NT2/D1 (cell line): Measurements from ENCODE around the gene GPRIN1.

Experiments
- DNase-seq: peaks from one replicate; pipeline ENCODE4 v3.0.0-alpha.2; 2011; ENCODE audit warnings: low read depth, low spot score
- H3K27me3 ChIP-seq: 2 replicates; pipeline ENCODE4 v1.6.0; 2011; ENCODE audit warnings: mild to moderate bottlenecking; ENCODE audit not compliant: insufficient read length, insufficient read depth
- H3K36me3 ChIP-seq: 2 replicates; pipeline ENCODE4 v1.6.1; 2011; ENCODE audit warnings: mild to moderate bottlenecking, low read length, mixed read lengths; ENCODE audit not compliant: insufficient read depth, insufficient read length
- H3K4me1 ChIP-seq: 2 replicates; pipeline ENCODE4 v1.5.1; 2011; ENCODE audit not compliant: insufficient read depth, insufficient read length
- H3K4me3 ChIP-seq: 2 replicates; pipeline ENCODE4 v1.5.1; 2011; ENCODE audit warnings: low read depth; ENCODE audit not compliant: insufficient read length
- H3K9ac ChIP-seq: 2 replicates; pipeline ENCODE4 v1.6.0; 2011; ENCODE audit warnings: low read depth; ENCODE audit not compliant: insufficient read length
- H3K9me3 ChIP-seq: 2 replicates; pipeline ENCODE4 v1.5.1; 2011; ENCODE audit warnings: mild to moderate bottlenecking, low read length; ENCODE audit not compliant: insufficient read depth
- SUZ12 ChIP-seq: IDR thresholded peaks from 2 replicates; pipeline ENCODE4 v1.6.1; 2011; ENCODE audit not compliant: insufficient read length, insufficient read depth; ENCODE audit errors: extremely low read depth
- YY1 ChIP-seq: IDR thresholded peaks from 2 replicates; pipeline ENCODE4 v1.6.1; 2011; ENCODE audit not compliant: insufficient read length, insufficient read depth
- ZNF274 ChIP-seq: IDR thresholded peaks from 2 replicates; pipeline ENCODE4 v1.6.1; 2011; ENCODE audit warnings: mild to moderate bottlenecking, low read depth, low read length

GPRIN1 gene

DNA sequence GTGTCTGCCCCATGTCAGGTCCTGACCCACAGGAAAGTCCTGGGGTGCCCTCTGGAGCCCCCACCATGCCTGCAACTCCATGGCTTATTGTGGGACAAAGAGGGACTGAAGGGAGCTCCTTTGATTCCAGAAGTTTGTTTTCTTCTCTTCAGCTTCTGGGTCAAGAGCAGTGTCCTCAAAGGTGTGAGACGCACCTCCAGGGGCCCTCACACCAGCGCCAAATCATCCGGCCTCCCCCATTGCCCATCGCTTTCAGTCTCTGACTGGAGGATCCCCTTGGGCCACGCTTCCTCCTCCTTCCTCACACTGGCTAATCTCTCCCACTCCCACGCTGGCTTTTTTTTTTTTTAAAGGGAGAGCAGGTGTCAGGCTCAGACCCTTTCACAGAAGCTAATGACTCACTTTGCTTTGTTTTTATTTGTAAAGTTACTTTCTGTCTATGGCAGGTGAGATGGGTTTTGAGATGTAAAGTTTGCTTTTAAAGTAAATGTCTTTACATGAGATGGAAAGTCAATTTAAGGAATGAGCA is 44.1 kb downstream of the GPRIN1 start:
- H3K4me3 ChIP-seq: no peak overlapping the region
- TF ChIP-seq YY1 (no peak), ZNF274 (no peak), SUZ12 (no peak)
- no peaks in the 10 kb centered on the region for H3K27me3 ChIP-seq

GRCh38 chr5:176564002-176564401 is 46.0 kb downstream of the GPRIN1 start:
- no peak for TF ChIP-seq ZNF274
- TF ChIP-seq SUZ12: no peak
- TF ChIP-seq YY1: no peak
- Histone ChIP-seq H3K4me1 (no peaks in the 10 kb centered on the region), H3K9me3 (peaks cover 7% of the 10 kb centered on the region; the same call in 1 of the 2 replicates), H3K27me3 (no peaks in the 10 kb centered on the region), H3K9ac (no peak overlapping the region), H3K36me3 (no peaks in the 10 kb centered on the region), H3K4me3 (no peak overlapping the region)
- DNase-seq: no peak

More for the DNA sequence above, 44.1 kb downstream of the GPRIN1 start:
- no peaks in the 10 kb centered on the region for H3K4me1 ChIP-seq
- H3K9me3 ChIP-seq: peaks cover 7% of the 10 kb centered on the region; the same call in 1 of the 2 replicates
- no peak for DNase-seq
- H3K9ac ChIP-seq: no peak overlapping the region
- H3K36me3 ChIP-seq: no peaks in the 10 kb centered on the region

GRCh38 chr5:176562189-176562588 is 47.8 kb downstream of the GPRIN1 start:
- Histone ChIP-seq H3K36me3 (no peaks in the 10 kb centered on the region), H3K9me3 (peaks cover 7% of the 10 kb centered on the region; the same call in 1 of the 2 replicates), H3K27me3 (no peaks in the 10 kb centered on the region), H3K4me3 (no peak overlapping the region), H3K4me1 (no peaks in the 10 kb centered on the region), H3K9ac (no peak overlapping the region)
- TF ChIP-seq ZNF274: no peak
- no peak for DNase-seq

DNA sequence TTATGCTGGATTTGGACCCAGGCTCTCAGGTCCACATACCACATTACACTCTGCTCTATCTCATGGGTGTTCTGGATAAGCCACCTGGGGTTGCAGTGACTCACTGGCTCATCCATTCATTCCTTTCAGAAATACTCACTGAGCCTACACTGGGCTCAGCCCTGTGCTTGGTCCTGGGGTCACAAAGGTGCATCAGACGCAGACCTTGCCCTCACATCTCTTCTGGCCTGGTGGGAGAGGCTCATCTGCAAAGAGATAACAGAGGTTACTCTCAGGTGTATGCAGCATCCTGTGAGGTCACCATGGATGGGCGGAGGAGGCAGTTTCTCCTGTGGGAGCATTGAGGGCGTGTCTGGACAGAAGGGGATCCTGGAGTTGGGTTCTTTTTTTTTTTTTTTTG is 48.7 kb downstream of the GPRIN1 start:
- no peak for TF ChIP-seq SUZ12

GRCh38 chr5:176560364-176560763 is 49.6 kb downstream of the GPRIN1 start:
- Histone ChIP-seq H3K4me3 (no peak overlapping the region), H3K27me3 (no peaks in the 10 kb centered on the region), H3K36me3 (no peaks in the 10 kb centered on the region), H3K9ac (no peak overlapping the region), H3K9me3 (no peaks in the 10 kb centered on the region), H3K4me1 (no peaks in the 10 kb centered on the region)
- DNase-seq: no peak
- TF ChIP-seq ZNF274 (no peak), YY1 (no peak), SUZ12 (no peak)

More for the DNA sequence above, 48.7 kb downstream of the GPRIN1 start:
- Histone ChIP-seq H3K4me1 (no peaks in the 10 kb centered on the region), H3K9ac (no peak overlapping the region), H3K27me3 (no peaks in the 10 kb centered on the region), H3K4me3 (no peak overlapping the region), H3K36me3 (no peaks in the 10 kb centered on the region), H3K9me3 (no peaks in the 10 kb centered on the region)
- DNase-seq: no peak

- peaks cover 4% of the 10 kb centered on the region for H3K4me1 ChIP-seq
- TF ChIP-seq SUZ12: no peak
- no peak for TF ChIP-seq ZNF274
- no peak for TF ChIP-seq YY1
- no peaks in the 10 kb centered on the region for H3K36me3 ChIP-seq
- no peaks in the 10 kb centered on the region for H3K27me3 ChIP-seq
- no peaks in the 10 kb centered on the region for H3K9me3 ChIP-seq
- DNase-seq: no peak
- no peak overlapping the region for H3K4me3 ChIP-seq
- H3K9ac ChIP-seq: no peak overlapping the region
Observed at GRCh38 chr5:176559683-176560082, 50.3 kb downstream of the GPRIN1 start.

DNA sequence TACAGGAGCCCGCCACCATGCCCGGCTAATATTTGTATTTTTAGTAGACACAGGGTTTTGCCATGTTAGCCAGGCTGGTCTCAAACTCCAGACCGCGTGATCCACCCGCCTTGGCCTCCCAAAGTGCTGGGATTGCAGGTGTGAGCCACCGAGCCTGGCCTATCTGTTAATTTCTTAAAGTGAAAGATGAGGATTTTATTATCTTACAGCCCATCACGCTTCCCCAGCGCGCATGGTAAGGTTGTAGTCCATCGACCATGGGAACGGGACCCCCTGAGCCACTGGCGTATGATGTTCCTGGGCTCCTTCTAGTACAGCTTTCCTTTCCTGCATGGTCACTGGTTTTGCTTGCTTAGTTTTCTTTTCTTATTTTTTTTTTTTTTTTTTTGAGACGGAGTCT is 52.1 kb downstream of the GPRIN1 start:
- Histone ChIP-seq H3K4me3 (no peak overlapping the region), H3K36me3 (no peaks in the 10 kb centered on the region), H3K9ac (no peak overlapping the region), H3K9me3 (no peaks in the 10 kb centered on the region), H3K4me1 (peaks cover 11% of the 10 kb centered on the region), H3K27me3 (no peaks in the 10 kb centered on the region)
- TF ChIP-seq SUZ12 (no peak), YY1 (no peak), ZNF274 (no peak)
- DNase-seq: no peak
